GM03348 (cell line): ENCODE data around the gene DMRT1.

Source experiments
- DNase-seq: peaks from one replicate; pipeline ENCODE4 v3.0.0; 2012; ENCODE audit warnings: low spot score

Gene DMRT1

GRCh38 chr9:922731-923130 lies 81.2 kb downstream of the DMRT1 start:
- no peak for DNase-seq

GRCh38 chr9:926976-927375 lies 85.5 kb downstream of the DMRT1 start:
- no peak for DNase-seq

- DNase-seq = no peak
Observed at GRCh38 chr9:928363-929042, 87.0 kb downstream of the DMRT1 start.

DNA sequence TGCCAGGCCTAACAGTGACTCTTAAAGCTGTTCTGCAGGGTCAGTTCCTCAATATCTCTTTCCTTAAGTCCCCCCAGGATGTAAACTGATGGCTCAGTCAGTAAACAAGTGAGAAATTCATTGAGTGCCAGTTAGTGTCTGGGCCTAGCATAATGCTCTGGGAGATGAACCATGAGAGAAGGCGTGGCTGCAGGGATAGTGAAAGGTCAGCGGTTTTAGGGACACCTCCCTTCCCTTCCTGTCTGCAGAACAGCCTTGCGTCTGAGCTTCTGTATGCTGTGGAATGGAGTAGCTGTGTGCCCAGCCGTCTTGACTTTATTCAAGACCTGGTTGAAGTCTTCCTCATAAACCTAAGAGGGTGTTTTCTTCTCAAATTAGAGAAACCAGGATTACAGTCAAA lies 88.2 kb downstream of the DMRT1 start:
- DNase-seq = no peak

- DNase-seq = no peak
Observed at GRCh38 chr9:933356-933755, 91.9 kb downstream of the DMRT1 start.

DNA sequence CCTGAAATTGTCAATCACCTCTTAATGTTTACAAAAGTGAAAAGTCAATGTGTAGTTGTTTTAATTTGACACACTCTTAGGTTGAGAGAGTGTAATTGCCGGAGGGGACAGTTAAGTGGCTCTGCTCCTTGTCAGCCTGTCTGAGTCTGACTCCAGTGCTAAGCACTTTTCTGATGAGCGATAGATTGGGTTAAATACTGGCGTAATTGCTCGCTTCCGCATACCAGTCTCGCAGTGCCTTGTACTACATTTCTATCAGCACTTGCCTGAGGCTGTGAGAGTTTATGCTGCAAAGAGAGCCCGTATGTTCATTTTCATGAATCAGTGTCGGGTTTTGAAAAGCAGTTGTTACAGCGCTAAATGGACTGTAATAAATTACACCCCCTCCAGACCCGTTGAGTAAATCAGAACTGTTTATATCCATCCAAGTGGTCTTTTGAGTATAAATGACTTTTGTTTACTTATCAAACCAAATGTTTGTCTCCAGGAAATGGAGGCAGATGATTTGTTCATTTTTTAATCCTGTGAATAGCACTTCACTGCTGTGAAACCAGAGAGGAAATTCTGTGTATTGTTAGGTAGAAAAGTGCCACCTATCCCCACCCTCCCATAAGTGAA lies 94.0 kb downstream of the DMRT1 start:
- peak; percentile 13 for DNase-seq

- DNase-seq = no peak
Observed at GRCh38 chr9:942805-943580, 101.5 kb downstream of the DMRT1 start.

- no peak for DNase-seq
Observed at GRCh38 chr9:947985-948384, 106.5 kb downstream of the DMRT1 start.

- no peak for DNase-seq
Observed at GRCh38 chr9:948497-948896, 107.0 kb downstream of the DMRT1 start.

GRCh38 chr9:950139-950538 lies 108.6 kb downstream of the DMRT1 start:
- no peak for DNase-seq

DNA sequence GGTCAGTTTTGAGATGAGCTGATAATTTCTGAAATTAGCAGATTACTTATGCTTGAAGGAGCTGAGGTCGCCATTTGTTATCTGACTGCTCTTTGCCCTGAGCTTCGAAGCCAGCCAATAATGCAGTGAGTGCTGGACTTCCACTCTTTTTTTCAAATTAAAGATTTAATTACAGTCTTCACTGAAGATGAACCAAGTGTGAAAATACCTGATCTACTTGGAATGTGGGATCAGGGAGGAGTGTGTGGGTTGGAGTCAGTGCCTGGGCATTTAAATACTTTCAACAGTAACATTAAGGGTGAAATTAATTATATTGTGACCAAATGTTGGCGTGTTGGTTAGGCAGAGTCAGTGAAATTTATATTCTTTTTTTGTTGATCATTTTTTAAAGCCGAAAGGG lies 111.0 kb downstream of the DMRT1 start:
- DNase-seq = no peak

GRCh38 chr9:959105-959504 lies 117.6 kb downstream of the DMRT1 start:
- DNase-seq = no peak

GRCh38 chr9:959914-960313 lies 118.4 kb downstream of the DMRT1 start:
- DNase-seq = no peak

DNA sequence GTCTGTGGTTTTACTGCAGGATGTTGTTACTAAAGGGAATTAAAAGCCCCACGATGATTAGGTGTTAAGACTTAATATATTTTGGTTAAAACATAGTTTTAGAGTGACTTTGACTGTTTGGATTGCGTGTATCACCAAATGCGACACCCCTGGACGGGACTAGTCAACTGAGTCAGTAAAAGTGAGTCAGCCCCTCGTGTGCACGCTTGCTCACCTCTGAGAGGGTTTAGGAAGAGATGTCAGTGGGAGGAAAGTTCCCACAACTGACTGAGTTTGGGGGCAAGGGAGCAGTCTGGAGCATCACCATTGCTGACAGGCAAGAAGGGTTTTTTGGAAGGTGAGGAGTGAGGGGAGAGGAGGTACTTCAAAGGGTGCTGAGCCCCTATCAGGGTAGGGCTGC lies 120.5 kb downstream of the DMRT1 start:
- no peak for DNase-seq

DNA sequence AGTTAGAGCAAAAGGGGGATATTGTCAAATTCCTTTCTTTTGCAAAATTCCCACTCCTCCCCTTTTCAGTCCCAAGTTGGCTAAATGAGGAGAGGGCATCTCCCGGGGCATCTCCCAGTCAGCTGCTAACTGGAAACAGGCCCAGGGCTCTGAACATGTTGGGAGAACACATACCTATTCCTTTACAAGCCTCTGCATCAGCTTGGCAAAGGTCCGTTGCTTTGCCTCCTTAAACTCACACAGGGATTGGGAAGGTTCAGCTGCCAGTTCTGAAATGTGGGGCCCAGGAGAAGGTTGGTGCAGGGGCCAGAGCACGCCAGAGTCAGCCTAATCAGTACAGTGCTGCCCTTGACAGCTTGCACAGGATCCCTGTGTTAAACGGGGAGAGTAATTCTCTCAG lies 124.0 kb downstream of the DMRT1 start:
- DNase-seq = no peak

DNA sequence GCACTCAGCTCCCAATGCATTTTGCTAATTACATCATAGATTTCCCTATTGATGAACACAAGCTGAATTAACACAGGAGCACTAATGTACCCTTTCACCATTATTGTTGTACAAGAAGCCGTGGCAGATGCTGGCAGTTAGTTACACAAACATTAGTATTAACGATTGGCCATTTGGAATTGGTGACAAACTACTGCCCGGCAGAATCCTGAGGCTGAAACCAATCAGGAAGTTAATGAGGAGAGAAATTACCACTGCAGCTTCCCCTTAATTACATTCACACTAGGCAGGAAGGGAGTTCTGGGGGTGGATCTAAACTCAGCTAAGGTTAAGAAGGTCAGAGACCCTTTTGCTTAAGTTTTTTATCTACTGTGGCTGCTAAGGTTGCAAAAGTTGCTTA lies 125.4 kb downstream of the DMRT1 start:
- no peak for DNase-seq

DNA sequence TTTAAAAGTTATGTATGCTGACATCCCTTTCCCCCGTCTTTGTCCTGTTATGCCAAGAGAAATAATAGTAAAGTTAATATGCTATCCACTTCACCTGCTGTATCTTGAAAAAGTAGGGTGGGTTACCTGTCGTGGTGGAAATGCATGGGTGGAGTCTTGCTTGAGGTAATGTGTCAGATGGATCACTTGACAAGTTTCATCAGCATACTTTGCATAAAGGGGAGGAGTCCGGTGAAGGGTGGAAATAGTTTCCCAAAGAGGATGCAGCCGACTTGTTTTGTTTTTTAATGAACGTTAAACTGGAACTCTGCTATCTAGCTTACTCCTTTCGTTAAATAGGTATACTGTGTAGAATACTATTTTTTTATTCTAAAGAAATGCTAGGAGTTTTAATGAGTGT lies 125.9 kb downstream of the DMRT1 start:
- no peak for DNase-seq

- no peak for DNase-seq
Observed at GRCh38 chr9:967903-968641, 126.6 kb downstream of the DMRT1 start.

DNA sequence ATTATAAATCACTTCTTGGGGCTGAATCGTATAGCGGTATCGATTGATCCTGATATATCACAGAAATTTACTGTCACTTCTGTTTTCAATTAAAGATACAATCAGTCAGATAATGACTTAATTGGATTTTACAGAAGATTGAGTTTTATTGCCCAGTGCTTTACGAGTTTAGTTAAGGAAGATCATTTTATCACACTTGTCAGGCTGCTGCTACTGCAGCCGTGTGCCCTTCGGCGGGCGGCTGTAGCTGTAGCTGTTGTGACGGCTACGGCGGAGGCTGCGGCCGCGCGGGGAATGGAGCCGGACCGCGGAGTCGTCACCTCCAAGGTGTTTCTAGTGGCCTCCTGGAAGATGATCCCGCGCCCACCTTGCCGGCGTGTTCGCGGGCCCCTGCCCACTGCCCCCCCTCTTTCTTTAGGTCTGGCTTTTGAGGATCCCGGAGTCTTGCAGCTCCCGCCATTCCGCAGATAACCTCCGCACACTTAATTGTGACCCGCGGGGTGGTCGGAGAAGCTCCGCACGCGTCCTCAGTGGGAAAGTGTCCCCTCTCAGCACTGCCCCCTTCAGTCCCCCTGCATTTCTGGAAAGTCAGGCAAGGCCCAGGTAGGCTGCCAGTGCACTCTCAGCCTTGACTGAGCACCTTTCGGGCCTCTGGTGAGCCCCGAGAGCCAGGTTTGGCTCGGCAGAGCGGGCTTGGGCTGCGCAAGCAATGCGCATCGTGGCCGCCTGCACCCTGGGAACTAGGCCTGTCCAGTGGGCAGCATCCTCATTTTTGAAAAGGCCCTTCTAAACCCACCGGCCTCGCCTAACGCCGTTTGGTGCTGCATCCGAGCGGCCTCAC lies 128.0 kb downstream of the DMRT1 start:
- DNase-seq = no peak

- no peak for DNase-seq
Observed at GRCh38 chr9:970151-970996, 128.9 kb downstream of the DMRT1 start.
